VCaP (cell line): ENCODE results near the gene SLIT1.

Experiments used
- H3K27ac ChIP-seq: fragments of 450-650 bp; 2 replicates; pipeline ENCODE4 v1.5.1; 2017
- TF ChIP-seq, protein P1 (sequence below): fragments of 450-650 bp; conservative IDR thresholded peaks from 2 replicates; pipeline ENCODE4 v1.5.1; 2017; ENCODE audit warnings: mild to moderate bottlenecking, moderate library complexity

Gene SLIT1

GRCh38 chr10:96984541-96985131 is 201.1 kb downstream of the SLIT1 start:
- TF ChIP-seq, protein P1, sequence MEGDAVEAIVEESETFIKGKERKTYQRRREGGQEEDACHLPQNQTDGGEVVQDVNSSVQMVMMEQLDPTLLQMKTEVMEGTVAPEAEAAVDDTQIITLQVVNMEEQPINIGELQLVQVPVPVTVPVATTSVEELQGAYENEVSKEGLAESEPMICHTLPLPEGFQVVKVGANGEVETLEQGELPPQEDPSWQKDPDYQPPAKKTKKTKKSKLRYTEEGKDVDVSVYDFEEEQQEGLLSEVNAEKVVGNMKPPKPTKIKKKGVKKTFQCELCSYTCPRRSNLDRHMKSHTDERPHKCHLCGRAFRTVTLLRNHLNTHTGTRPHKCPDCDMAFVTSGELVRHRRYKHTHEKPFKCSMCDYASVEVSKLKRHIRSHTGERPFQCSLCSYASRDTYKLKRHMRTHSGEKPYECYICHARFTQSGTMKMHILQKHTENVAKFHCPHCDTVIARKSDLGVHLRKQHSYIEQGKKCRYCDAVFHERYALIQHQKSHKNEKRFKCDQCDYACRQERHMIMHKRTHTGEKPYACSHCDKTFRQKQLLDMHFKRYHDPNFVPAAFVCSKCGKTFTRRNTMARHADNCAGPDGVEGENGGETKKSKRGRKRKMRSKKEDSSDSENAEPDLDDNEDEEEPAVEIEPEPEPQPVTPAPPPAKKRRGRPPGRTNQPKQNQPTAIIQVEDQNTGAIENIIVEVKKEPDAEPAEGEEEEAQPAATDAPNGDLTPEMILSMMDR, result no peak
- H3K27ac ChIP-seq, result no peak overlapping the region

GRCh38 chr10:96982149-96982930 is 203.4 kb downstream of the SLIT1 start:
- TF ChIP-seq, protein P1, result no peak
- no peak overlapping the region for H3K27ac ChIP-seq

DNA sequence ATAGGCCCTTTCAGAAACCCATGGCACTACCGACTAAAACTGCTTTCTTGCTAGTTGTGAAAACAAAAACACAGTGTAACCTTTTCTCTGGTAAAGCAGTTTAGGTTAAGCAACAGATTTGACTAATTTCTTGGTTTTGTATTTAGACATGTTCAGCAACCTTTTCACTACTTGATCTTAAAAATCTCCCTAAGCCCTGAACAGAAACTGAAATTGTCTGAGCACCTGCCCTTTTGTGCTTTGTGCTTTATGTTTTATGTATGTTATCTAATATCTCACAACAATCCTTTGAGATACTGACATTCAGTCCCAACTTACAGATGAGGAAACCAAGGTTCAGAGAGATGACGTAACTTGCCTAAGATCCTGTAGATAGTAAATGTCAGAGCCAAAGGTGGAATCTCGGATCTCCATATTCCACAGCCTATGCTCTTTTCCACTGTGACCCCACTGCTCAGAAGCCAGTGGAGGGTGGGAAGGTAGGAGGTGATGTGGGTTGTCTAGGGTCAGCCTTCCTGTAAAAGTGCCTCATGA is 207.1 kb downstream of the SLIT1 start:
- TF ChIP-seq, protein P1, result no peak
- no peak overlapping the region for H3K27ac ChIP-seq

- TF ChIP-seq, protein P1, result no peak
- H3K27ac ChIP-seq, result no peak overlapping the region
Observed at GRCh38 chr10:96975136-96975535, 210.6 kb downstream of the SLIT1 start.

DNA sequence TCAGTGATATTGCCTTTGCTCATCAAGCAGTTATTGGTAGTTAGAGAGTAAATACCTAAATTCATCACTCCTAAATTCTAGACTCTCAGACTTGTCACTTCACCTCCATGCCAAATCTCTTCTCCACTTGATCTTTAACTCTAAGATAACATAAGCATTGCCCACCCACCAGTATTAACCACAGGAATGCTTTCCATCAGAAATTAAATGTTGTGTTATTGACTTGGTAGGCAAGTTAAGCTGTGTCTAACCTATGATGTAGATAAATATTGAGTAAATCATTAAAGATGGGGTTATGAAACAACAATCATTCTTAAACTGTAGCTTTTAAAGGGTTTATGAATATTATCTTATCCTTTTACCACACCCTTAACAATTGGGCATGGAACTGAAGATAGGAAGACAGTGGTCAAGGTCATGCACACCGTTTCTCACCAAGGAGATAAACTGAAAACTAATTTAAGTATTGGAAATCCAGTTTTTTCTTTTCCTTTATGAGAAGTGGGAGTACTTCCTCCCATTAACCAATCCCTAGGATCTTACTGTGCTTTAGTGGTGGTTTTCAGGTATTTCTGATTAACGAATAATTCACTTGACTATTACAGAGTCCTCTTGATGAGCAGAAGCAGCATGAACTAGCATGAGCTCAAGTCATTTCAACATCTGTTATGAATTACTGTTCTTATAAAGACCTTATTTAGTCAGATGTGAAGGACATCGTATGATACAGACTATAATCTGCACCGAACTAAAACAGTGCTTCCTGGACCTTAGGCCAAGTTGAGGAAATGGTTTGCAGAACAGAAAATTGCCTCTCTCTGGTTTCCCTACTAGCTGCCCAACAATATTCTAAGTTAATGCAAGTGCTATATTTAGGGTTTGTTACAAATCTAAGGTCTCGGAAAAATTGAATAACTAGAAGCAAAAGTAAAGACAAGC is 211.7 kb downstream of the SLIT1 start:
- no peak overlapping the region for H3K27ac ChIP-seq
- TF ChIP-seq, protein P1, result no peak

DNA sequence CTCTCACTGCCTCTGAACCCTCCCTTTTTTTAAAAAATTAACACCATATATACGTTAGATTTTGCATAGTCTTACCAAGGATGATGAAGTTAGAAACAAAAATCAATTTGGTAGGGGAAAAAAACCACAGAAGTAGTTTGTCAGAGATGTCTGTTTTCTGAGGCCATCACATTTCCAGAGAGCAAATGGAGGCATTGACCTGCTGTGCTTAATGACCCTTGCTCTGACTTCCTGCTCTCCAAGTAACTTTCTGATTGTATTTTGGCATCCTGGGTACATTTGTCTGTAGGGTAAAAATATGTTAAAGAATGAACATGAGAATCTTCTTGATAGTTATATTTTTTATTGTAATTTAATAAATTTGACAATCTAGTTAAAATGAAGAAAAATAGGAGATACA is 213.5 kb downstream of the SLIT1 start:
- TF ChIP-seq, protein P1, result no peak
- H3K27ac ChIP-seq, result no peak overlapping the region

DNA sequence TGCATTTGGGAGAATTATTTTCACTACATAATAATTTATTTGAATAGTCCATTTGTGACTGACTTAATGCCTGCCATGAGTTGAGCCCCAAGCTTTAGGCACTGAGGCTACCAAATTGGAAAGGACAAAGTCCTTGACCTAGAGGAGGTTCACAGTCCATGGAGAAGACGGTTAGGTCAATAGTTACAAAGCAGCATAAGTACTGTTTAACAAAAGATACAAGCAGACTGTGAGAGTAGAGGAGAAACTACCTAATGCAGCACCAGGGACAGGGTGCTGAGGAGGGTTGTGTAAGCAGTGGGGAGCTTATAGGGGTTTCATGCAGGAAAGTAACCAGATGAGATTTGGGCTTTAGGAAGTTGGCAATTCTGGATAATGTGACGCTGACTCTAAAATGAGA is 214.4 kb downstream of the SLIT1 start:
- TF ChIP-seq, protein P1, result no peak
- no peak overlapping the region for H3K27ac ChIP-seq
